KG1 (cell line): Measurements from ENCODE around the gene DLGAP1.
"Not testable (repeated sequence)": the region's sequence is repeated elsewhere in the genome, so short reads cannot be mapped to it uniquely, and the experiment has no call there.

Experiments
- DNase-seq: peaks from one replicate; lab custom pipeline; 2025; lab: John Stamatoyannopoulos, UW

Gene DLGAP1

GRCh38 chr18:3583873-3584247 lies 871.2 kb downstream of the DLGAP1 start:
- DNase-seq, result no peak

- not testable (repeated sequence) for DNase-seq
Measured at GRCh38 chr18:3583106-3583872, 871.8 kb downstream of the DLGAP1 start.

GRCh38 chr18:3581890-3582289 lies 873.2 kb downstream of the DLGAP1 start:
- DNase-seq, result no peak

- DNase-seq, result not testable (repeated sequence)
Measured at GRCh38 chr18:3580523-3581025, 874.5 kb downstream of the DLGAP1 start.

- DNase-seq, result no peak
Measured at GRCh38 chr18:3579701-3580100, 875.4 kb downstream of the DLGAP1 start.

GRCh38 chr18:3578621-3579020 lies 876.5 kb downstream of the DLGAP1 start:
- no peak for DNase-seq

- DNase-seq, result no peak
Measured at GRCh38 chr18:3577281-3577855, 877.7 kb downstream of the DLGAP1 start.

GRCh38 chr18:3572761-3573160 lies 882.3 kb downstream of the DLGAP1 start:
- DNase-seq, result no peak

GRCh38 chr18:3566851-3567250 lies 888.3 kb downstream of the DLGAP1 start:
- DNase-seq, result no peak

GRCh38 chr18:3560755-3561154 lies 894.4 kb downstream of the DLGAP1 start:
- DNase-seq, result no peak

- DNase-seq, result no peak
Measured at GRCh38 chr18:3554811-3555427, 900.2 kb downstream of the DLGAP1 start.

- no peak for DNase-seq
Measured at GRCh38 chr18:3554091-3554601, 901.0 kb downstream of the DLGAP1 start.

- DNase-seq, result no peak
Measured at GRCh38 chr18:3552305-3552704, 902.8 kb downstream of the DLGAP1 start.

- no peak for DNase-seq
Measured at GRCh38 chr18:3547891-3548615, 907.1 kb downstream of the DLGAP1 start.

- DNase-seq, result no peak
Measured at GRCh38 chr18:3546106-3546505, 909.0 kb downstream of the DLGAP1 start.

GRCh38 chr18:3544537-3544936 lies 910.6 kb downstream of the DLGAP1 start:
- DNase-seq, result no peak

- DNase-seq, result no peak
Measured at GRCh38 chr18:3541549-3542386, 913.3 kb downstream of the DLGAP1 start.

- no peak for DNase-seq
Measured at GRCh38 chr18:3540805-3541548, 914.1 kb downstream of the DLGAP1 start.

GRCh38 chr18:3538954-3539617 lies 916.0 kb downstream of the DLGAP1 start:
- no peak for DNase-seq

- DNase-seq, result no peak
Measured at GRCh38 chr18:3538456-3538855, 916.7 kb downstream of the DLGAP1 start.
